Fibroblast of gingiva (primary cell): ENCODE measurements around the gene ZDHHC1.
A peak's percentile ranks its signal among the peaks of the same experiment; 100 is the strongest.
"Not testable (repeated sequence)": the region's sequence is repeated elsewhere in the genome, so short reads cannot be mapped to it uniquely, and the experiment has no call there.

Experiments used
- DNase-seq: peaks from one replicate; pipeline ENCODE4 v3.0.0-alpha.2; 2011; ENCODE audit warnings: low read depth

ZDHHC1 gene

GRCh38 chr16:67361038-67361437 is 55.2 kb downstream of the ZDHHC1 start:
- no peak for DNase-seq

DNA sequence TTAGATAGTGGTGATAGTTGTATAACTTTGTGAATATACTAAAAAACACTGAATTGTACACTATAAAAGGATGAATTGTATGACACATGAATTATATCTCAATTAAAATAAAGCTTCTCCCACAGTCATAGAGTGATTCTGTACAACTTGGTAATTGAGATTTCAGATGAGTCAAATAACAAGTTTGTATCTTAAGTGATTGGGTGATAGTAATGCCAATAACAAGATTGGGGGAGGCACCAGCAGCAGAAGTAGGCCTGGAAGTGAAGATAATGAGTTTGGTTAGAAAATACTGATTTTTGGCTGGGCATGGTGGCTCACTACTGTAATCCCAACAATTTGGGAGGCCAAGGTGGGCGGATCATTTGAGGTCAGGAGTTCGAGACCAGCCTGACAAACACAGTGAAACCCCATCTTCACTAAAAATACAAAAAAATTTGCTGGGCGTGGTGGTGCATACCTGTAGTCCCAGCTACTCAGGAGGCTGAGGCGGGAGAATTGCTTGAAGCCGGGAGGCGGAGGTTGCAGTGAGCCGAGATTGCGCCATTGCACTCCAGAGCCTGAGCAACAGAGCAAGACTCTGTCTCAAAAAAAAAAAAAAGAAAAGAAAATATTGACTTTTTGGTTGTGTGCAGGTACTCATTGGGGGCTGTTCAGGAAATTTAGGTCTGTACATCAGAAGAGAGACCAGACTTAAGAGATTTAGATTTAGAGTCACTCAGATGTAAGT is 56.6 kb downstream of the ZDHHC1 start:
- DNase-seq: not testable (repeated sequence)

DNA sequence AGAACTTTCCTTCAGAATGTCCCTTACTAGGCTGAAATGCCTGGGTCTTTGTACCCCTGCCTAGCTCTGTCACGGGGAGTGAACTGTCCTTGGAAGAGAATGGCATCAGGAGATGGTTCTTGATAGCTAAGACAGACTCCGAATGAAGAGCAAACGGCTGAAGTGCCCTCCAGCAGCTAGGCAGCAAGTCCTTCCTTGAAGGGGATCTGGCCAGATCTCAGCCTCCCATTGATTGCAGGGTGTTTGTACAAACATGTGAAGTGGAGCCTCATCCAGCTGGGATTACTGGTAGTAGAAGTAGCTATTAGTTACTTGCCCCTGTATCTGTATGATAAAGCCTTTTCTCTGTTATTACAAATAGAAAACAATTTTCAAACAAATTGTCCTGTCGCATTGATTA is 58.7 kb downstream of the ZDHHC1 start:
- DNase-seq: no peak

- DNase-seq: no peak
Observed at GRCh38 chr16:67356396-67356795, 59.9 kb downstream of the ZDHHC1 start.

DNA sequence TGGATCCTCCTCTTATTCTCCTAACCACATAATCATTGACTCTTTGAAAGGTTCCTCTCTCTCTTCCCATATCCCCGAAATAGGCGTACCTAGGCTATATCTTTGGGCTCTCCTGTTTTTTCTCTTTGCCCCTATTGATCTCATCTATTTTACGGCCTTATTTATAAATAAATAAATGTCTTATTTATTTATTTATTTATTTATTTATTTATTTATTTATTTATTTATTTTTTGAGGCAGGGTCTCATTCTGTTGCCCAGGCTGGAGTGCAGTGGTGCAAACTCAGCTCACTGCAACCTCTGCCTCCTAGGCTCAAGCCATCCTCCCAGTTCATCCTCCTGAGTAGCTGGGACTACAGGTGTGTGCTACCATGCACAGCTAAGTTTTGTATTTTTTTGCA is 63.8 kb downstream of the ZDHHC1 start:
- DNase-seq: not testable (repeated sequence)

- DNase-seq: no peak
Observed at GRCh38 chr16:67350324-67350723, 66.0 kb downstream of the ZDHHC1 start.

DNA sequence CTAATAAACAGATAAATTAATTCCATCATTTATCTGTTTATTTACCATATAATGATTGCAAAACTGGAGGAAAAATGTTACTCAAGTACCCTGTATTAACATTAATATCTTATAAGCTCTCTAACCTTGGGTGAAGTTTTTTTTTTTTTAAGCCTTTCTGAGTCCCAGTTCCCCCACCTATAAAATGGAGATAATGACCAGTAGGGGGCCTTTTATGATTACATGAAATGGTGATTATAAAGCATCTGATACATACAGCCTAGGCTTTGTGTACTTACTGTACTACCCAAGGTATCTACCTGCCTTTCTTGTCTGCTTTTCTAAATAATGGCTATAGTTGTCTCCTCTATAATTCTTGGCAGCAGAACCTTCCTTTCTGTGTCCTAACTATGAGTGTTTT is 67.1 kb downstream of the ZDHHC1 start:
- DNase-seq: peak; percentile 6

DNA sequence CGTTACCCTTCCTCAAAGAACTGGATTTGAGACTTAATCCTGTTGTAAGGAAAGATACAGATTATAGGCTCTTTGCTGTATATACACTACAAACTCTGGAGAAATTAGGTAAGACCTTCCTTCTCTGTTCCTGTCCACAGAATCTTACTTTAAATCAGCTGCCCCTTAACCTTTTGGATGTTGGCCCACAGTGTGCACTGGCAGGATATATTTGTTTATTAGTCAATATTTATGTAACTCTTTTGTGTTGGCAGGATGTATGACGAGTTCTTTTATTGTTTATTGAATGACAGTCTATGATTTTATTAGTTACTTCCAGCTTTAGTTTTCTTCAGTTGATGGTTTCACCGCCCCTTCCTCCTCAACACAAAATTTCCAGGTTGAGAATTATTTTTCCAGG is 69.9 kb downstream of the ZDHHC1 start:
- DNase-seq: no peak

DNA sequence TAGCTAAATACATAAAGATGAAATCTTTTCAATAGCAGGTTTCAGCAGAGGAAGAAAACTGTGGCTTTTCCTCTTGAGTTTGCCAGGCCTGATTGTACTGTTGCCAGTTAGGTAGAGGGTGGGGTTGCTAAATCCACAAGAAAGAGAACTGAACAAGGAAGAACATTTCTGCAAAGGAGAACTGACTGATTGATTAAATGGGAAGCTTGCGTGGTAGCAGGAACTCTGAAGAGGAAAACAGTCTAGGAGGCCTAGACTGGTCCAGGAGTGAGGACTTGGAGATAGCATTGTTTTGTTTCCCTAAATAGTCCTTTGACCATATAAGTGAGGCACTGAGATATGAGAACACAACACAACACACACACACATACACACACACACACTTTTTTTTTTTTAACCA is 70.9 kb downstream of the ZDHHC1 start:
- DNase-seq: no peak
